ENCODE measurements around the gene TAL1. TPM values are rescaled to one million over a fixed set of nuclear protein-coding genes. Genes with fewer than 3 reads are reported as not detected.

Gene TAL1
- total RNA-seq, 1 donor from 2014 or later: not detected

- Mint-ChIP-seq H3K4me1 (peaks cover 8% of the 10 kb centered on the region), H3K9me3 (no peaks in the 10 kb centered on the region), H3K36me3 (ENCODE audit: low read depth) (no peaks in the 10 kb centered on the region), H3K27me3 (peaks cover 29% of the 10 kb centered on the region), H3K27ac (no peak overlapping the region), H3K4me3 (no peak overlapping the region)
- CTCF ChIA-PET: interaction anchor here (1.3 to 2.9 kb wide), 2 partner anchors 10 to 543 kb away, joined by 3 to 14 read pairs; no protein-coding TSS in a partner anchor
- DNase-seq (no peak), ATAC-seq (ENCODE audit: low read depth) (no peak)
- TF ChIP-seq, protein P1, sequence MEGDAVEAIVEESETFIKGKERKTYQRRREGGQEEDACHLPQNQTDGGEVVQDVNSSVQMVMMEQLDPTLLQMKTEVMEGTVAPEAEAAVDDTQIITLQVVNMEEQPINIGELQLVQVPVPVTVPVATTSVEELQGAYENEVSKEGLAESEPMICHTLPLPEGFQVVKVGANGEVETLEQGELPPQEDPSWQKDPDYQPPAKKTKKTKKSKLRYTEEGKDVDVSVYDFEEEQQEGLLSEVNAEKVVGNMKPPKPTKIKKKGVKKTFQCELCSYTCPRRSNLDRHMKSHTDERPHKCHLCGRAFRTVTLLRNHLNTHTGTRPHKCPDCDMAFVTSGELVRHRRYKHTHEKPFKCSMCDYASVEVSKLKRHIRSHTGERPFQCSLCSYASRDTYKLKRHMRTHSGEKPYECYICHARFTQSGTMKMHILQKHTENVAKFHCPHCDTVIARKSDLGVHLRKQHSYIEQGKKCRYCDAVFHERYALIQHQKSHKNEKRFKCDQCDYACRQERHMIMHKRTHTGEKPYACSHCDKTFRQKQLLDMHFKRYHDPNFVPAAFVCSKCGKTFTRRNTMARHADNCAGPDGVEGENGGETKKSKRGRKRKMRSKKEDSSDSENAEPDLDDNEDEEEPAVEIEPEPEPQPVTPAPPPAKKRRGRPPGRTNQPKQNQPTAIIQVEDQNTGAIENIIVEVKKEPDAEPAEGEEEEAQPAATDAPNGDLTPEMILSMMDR (IDR thresholded peaks at IDR 0.05): no peak
- intact Hi-C loops (cut with micrococcal nuclease): no loop called here
- POLR2A ChIA-PET: no interaction called here
These were observed 48.5 kb downstream of the TAL1 start for GRCh38 chr1:47183308-47184089.

DNA sequence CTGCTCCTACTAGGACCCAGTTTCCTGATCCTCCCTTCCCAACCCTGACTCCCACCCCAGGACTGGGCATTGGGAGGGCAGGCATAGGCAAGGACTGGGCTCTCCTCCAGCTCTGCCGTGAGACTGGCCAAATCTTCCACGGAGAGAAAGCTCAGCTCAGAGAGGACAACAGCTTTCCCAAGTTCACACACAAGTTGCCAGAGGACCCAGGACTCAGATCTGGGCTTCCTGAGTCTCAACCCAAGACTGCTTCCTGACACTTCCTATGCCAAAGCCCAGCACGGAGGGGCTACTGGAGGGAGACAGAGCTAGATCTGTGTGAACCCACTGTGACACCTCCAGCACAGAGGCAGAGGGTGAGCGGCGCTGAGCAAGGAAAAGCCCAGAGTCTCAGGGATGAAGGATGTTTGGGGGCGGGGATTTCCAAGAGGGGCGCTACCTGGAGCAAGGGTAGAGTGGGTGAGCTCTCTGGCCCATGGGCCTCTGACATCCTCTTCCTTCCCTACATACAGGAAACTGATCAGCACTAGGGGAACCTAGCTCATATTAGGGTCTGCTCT lies 49.3 kb downstream of the TAL1 start:
- Mint-ChIP-seq H3K36me3 (ENCODE audit: low read depth) (no peaks in the 10 kb centered on the region), H3K9me3 (no peaks in the 10 kb centered on the region), H3K4me3 (no peak overlapping the region), H3K27ac (no peak overlapping the region), H3K27me3 (peaks cover 29% of the 10 kb centered on the region), H3K4me1 (peaks cover 8% of the 10 kb centered on the region)
- TF ChIP-seq, protein P1 (IDR thresholded peaks at IDR 0.05): no peak
- CTCF ChIA-PET: interaction anchor here (2.9 kb wide), 1 partner anchor 11 kb away, joined by 14 read pairs; no protein-coding TSS in a partner anchor
- POLR2A ChIA-PET: no interaction called here
- DNase-seq: no peak
- ATAC-seq (ENCODE audit: low read depth): no peak
- intact Hi-C loops (cut with micrococcal nuclease): no loop called here

GRCh38 chr1:47181955-47182675 lies 49.9 kb downstream of the TAL1 start:
- Mint-ChIP-seq H3K4me1 (peaks cover 8% of the 10 kb centered on the region), H3K27me3 (peaks cover 29% of the 10 kb centered on the region)
- POLR2A ChIA-PET: no interaction called here

DNA sequence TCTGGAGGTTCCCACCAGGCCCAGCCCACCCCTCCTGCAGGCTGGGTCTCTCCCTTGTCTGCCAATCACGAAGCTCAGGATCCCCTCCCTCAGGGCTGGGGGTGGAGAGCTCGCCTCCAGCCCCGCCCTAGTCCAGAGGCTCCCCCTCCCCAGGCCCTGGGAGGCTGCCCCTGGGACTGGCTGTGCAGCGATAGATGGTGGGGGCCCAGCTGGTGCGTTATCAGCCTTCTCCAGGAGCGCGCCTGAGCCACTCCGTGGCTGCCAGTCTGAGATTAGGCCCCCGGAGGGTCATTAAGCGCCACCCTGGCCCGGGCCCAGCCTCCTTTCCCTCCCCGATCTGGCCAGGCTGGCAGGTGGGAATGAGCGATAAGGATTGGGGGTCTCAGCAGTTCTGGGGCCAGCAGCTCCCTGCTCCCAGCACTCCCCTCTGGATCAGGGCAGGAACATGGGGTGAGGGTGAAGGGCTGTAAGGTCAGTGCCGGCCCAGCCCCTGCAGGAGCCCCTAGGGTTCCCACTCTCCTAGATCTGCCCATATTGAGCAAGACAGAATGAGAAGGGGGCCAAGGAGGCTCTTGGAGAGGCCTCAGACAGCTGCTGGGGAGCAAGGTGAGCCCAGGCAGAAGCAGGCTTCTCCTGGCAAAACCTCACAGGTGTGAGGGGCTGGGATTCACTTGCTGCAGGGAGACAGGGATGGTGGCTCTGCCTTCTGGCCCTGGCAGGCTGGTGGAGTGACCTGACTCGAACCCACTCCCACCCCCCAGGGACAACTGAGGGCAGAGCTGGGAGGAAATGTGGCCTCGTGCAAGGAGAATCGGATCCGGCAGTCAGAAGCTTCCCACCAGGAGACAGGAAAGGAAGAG lies 50.7 kb downstream of the TAL1 start:
- Mint-ChIP-seq H3K4me3 (no peak overlapping the region), H3K4me1 (peaks cover 8% of the 10 kb centered on the region), H3K27me3 (peaks cover 25% of the 10 kb centered on the region), H3K27ac (no peak overlapping the region), H3K36me3 (ENCODE audit: low read depth) (no peaks in the 10 kb centered on the region), H3K9me3 (no peaks in the 10 kb centered on the region)
- intact Hi-C loops (cut with micrococcal nuclease): no loop called here
- CTCF ChIA-PET: interaction anchor here (0.9 to 1.2 kb wide), 2 partner anchors 10 to 12 kb away, joined by 4 to 6 read pairs; no protein-coding TSS in a partner anchor
- TF ChIP-seq, protein P1 (IDR thresholded peaks at IDR 0.05): no peak
- ATAC-seq (ENCODE audit: low read depth) (no peak), DNase-seq (no peak)
- POLR2A ChIA-PET: no interaction called here

More at GRCh38 chr1:47181955-47182675, 49.9 kb downstream of the TAL1 start:
- H3K9me3 Mint-ChIP-seq: no peaks in the 10 kb centered on the region
- DNase-seq (no peak), ATAC-seq (ENCODE audit: low read depth) (no peak)
- CTCF ChIA-PET: interaction anchor here (2.9 kb wide), 1 partner anchor 11 kb away, joined by 14 read pairs; no protein-coding TSS in a partner anchor
- no peak overlapping the region for H3K4me3 Mint-ChIP-seq
- no peak overlapping the region for H3K27ac Mint-ChIP-seq
- TF ChIP-seq, protein P1 (IDR thresholded peaks at IDR 0.05): no peak
- intact Hi-C loops (cut with micrococcal nuclease): no loop called here
- H3K36me3 Mint-ChIP-seq (ENCODE audit: low read depth): no peaks in the 10 kb centered on the region
